ENCODE measurements around the gene RGS9. TPM values are rescaled to one million over a fixed set of nuclear protein-coding genes. Genes with fewer than 3 reads are reported as not detected.
"Not testable (repeated sequence)": the region's sequence is repeated elsewhere in the genome, so short reads cannot be mapped to it uniquely, and the experiment has no call there.

RGS9 gene
- total RNA-seq, 2 experiments from 2014 or later, result 1.6 to 1.8 TPM

GRCh38 chr17:65197201-65197600, 60.0 kb downstream of the RGS9 start:
- Mint-ChIP-seq H3K36me3 (ENCODE audit: low read depth) (no peaks in the 10 kb centered on the region), H3K4me1 (peaks cover 20% of the 10 kb centered on the region), H3K4me3 (no peak overlapping the region), H3K9me3 (ENCODE audit: low read depth) (no peaks in the 10 kb centered on the region), H3K27ac (no peak overlapping the region), H3K27me3 (no peaks in the 10 kb centered on the region)
- DNase-seq (no peak), ATAC-seq (no peak)
- intact Hi-C loops (cut with DNase I, micrococcal nuclease), result loop anchor here (5.0 to 10.0 kb wide), 5 partner anchors 75 to 352 kb away; no protein-coding TSS in a partner anchor
- CTCF ChIA-PET, result interaction anchor here (0.7 to 3.7 kb wide), 13 partner anchors 9 to 174 kb away, joined by 3 to 16 read pairs (median 4); partner anchors contain the start of gene RGS9
- POLR2A ChIA-PET, result no interaction called here

GRCh38 chr17:65198653-65199382, 61.6 kb downstream of the RGS9 start:
- no peaks in the 10 kb centered on the region for H3K36me3 Mint-ChIP-seq (ENCODE audit: low read depth)
- intact Hi-C loops (cut with DNase I, micrococcal nuclease), result loop anchor here (1.0 to 10.0 kb wide), 9 partner anchors 62 to 354 kb away; partner anchors contain the start of gene RGS9 (in 2 of the 2)
- ChIA-PET CTCF (interaction anchor here (0.7 to 3.7 kb wide), 17 partner anchors 10 to 260 kb away, joined by 3 to 16 read pairs (median 4); partner anchors contain the start of gene RGS9), POLR2A (interaction anchor here (0.6 kb wide), 1 partner anchor 127 kb away, joined by 3 read pairs; no protein-coding TSS in a partner anchor)
- H3K9me3 Mint-ChIP-seq (ENCODE audit: low read depth), result no peaks in the 10 kb centered on the region
- ATAC-seq (peak; percentile 70), DNase-seq (no peak)
- H3K27ac Mint-ChIP-seq, result no peak overlapping the region
- no peak overlapping the region for H3K4me3 Mint-ChIP-seq
- no peaks in the 10 kb centered on the region for H3K27me3 Mint-ChIP-seq
- peaks cover 15% of the 10 kb centered on the region for H3K4me1 Mint-ChIP-seq

GRCh38 chr17:65201331-65201730, 64.2 kb downstream of the RGS9 start:
- Mint-ChIP-seq H3K4me1 (peaks cover 4% of the 10 kb centered on the region), H3K9me3 (ENCODE audit: low read depth) (no peaks in the 10 kb centered on the region), H3K4me3 (no peak overlapping the region), H3K36me3 (ENCODE audit: low read depth) (no peaks in the 10 kb centered on the region), H3K27ac (no peak overlapping the region), H3K27me3 (no peaks in the 10 kb centered on the region)
- CTCF ChIA-PET, result interaction anchor here (0.6 to 1.2 kb wide), 3 partner anchors 15 to 151 kb away, joined by 3 to 4 read pairs (median 3); no protein-coding TSS in a partner anchor
- intact Hi-C loops (cut with DNase I, micrococcal nuclease), result no loop called here
- DNase-seq (no peak), ATAC-seq (no peak)
- POLR2A ChIA-PET, result interaction anchor here (0.6 kb wide), 1 partner anchor 226 kb away, joined by 3 read pairs; no protein-coding TSS in a partner anchor

GRCh38 chr17:65202844-65203571, 65.8 kb downstream of the RGS9 start:
- Mint-ChIP-seq H3K9me3 (ENCODE audit: low read depth) (no peaks in the 10 kb centered on the region), H3K27ac (no peak overlapping the region), H3K4me3 (no peak overlapping the region), H3K36me3 (ENCODE audit: low read depth) (no peaks in the 10 kb centered on the region), H3K4me1 (peaks cover 11% of the 10 kb centered on the region), H3K27me3 (no peaks in the 10 kb centered on the region)
- ChIA-PET POLR2A (no interaction called here), CTCF (interaction anchor here (0.7 to 1.2 kb wide), 2 partner anchors 17 to 26 kb away, joined by 3 to 4 read pairs; no protein-coding TSS in a partner anchor)
- no peak for DNase-seq
- intact Hi-C loops (cut with DNase I, micrococcal nuclease), result no loop called here
- ATAC-seq, result no peak

- intact Hi-C loops (cut with DNase I, micrococcal nuclease), result no loop called here
- DNase-seq (no peak), ATAC-seq (no peak)
- Mint-ChIP-seq H3K36me3 (ENCODE audit: low read depth) (no peaks in the 10 kb centered on the region), H3K4me3 (no peak overlapping the region), H3K27ac (no peak overlapping the region), H3K27me3 (no peaks in the 10 kb centered on the region), H3K9me3 (ENCODE audit: low read depth) (no peaks in the 10 kb centered on the region), H3K4me1 (peaks cover 11% of the 10 kb centered on the region)
- ChIA-PET CTCF (interaction anchor here (0.7 kb wide), 1 partner anchor 8 kb away, joined by 4 read pairs; no protein-coding TSS in a partner anchor), POLR2A (no interaction called here)
Measured at GRCh38 chr17:65204001-65204400, 66.8 kb downstream of the RGS9 start.

GRCh38 chr17:65205655-65206054, 68.5 kb downstream of the RGS9 start:
- DNase-seq (no peak), ATAC-seq (no peak)
- Mint-ChIP-seq H3K27me3 (no peaks in the 10 kb centered on the region), H3K27ac (no peak overlapping the region), H3K36me3 (ENCODE audit: low read depth) (no peaks in the 10 kb centered on the region), H3K4me3 (no peak overlapping the region), H3K4me1 (peaks cover 11% of the 10 kb centered on the region), H3K9me3 (ENCODE audit: low read depth) (no peaks in the 10 kb centered on the region)
- ChIA-PET CTCF (no interaction called here), POLR2A (no interaction called here)
- intact Hi-C loops (cut with DNase I, micrococcal nuclease), result no loop called here

GRCh38 chr17:65207448-65207847, 70.3 kb downstream of the RGS9 start:
- CTCF ChIA-PET, result interaction anchor here (1.2 kb wide), 1 partner anchor 10 kb away, joined by 3 read pairs; no protein-coding TSS in a partner anchor
- H3K4me1 Mint-ChIP-seq, result peaks cover 11% of the 10 kb centered on the region
- H3K27ac Mint-ChIP-seq; H3K36me3 Mint-ChIP-seq (ENCODE audit: low read depth); H3K9me3 Mint-ChIP-seq (ENCODE audit: low read depth); H3K4me3 Mint-ChIP-seq; H3K27me3 Mint-ChIP-seq; intact Hi-C loops (cut with DNase I, micrococcal nuclease): not testable (repeated sequence)
- POLR2A ChIA-PET, result interaction anchor here (0.7 kb wide), 1 partner anchor 222 kb away, joined by 3 read pairs; no protein-coding TSS in a partner anchor
- ATAC-seq (peak; percentile 87), DNase-seq (peak; percentile 28)

GRCh38 chr17:65208717-65209116, 71.5 kb downstream of the RGS9 start:
- Mint-ChIP-seq H3K4me3 (no peak overlapping the region), H3K27ac (no peak overlapping the region), H3K36me3 (ENCODE audit: low read depth) (no peaks in the 10 kb centered on the region), H3K4me1 (peaks cover 11% of the 10 kb centered on the region), H3K9me3 (ENCODE audit: low read depth) (no peaks in the 10 kb centered on the region), H3K27me3 (peaks cover 9% of the 10 kb centered on the region)
- CTCF ChIA-PET, result interaction anchor here (0.8 to 1.1 kb wide), 4 partner anchors 10 to 371 kb away, joined by 3 to 4 read pairs (median 4); no protein-coding TSS in a partner anchor
- no peak for DNase-seq
- intact Hi-C loops (cut with DNase I, micrococcal nuclease), result no loop called here
- POLR2A ChIA-PET, result no interaction called here
- no peak for ATAC-seq

- intact Hi-C loops (cut with DNase I, micrococcal nuclease), result no loop called here
- H3K4me1 Mint-ChIP-seq, result no peaks in the 10 kb centered on the region
- ChIA-PET CTCF (interaction anchor here (0.7 to 2.1 kb wide), 2 partner anchors 13 to 54 kb away, joined by 3 to 7 read pairs; no protein-coding TSS in a partner anchor), POLR2A (interaction anchor here (0.6 kb wide), 2 partner anchors 56 to 62 kb away, joined by 3 read pairs; no protein-coding TSS in a partner anchor)
- H3K27me3 Mint-ChIP-seq, result peaks cover 25% of the 10 kb centered on the region
- no peak overlapping the region for H3K4me3 Mint-ChIP-seq
- ATAC-seq, result no peak
- H3K27ac Mint-ChIP-seq, result no peak overlapping the region
- H3K9me3 Mint-ChIP-seq (ENCODE audit: low read depth), result no peaks in the 10 kb centered on the region
- H3K36me3 Mint-ChIP-seq (ENCODE audit: low read depth), result no peaks in the 10 kb centered on the region
- no peak for DNase-seq
Measured at GRCh38 chr17:65218261-65218660, 81.1 kb downstream of the RGS9 start.

GRCh38 chr17:65219124-65219523, 82.0 kb downstream of the RGS9 start:
- H3K36me3 Mint-ChIP-seq (ENCODE audit: low read depth), result no peaks in the 10 kb centered on the region
- ChIA-PET CTCF (interaction anchor here (0.7 to 2.1 kb wide), 2 partner anchors 13 to 54 kb away, joined by 3 to 7 read pairs; no protein-coding TSS in a partner anchor), POLR2A (interaction anchor here (0.6 kb wide), 1 partner anchor 63 kb away, joined by 3 read pairs; no protein-coding TSS in a partner anchor)
- no peak for DNase-seq
- H3K9me3 Mint-ChIP-seq (ENCODE audit: low read depth), result no peaks in the 10 kb centered on the region
- H3K4me1 Mint-ChIP-seq, result no peaks in the 10 kb centered on the region
- H3K27me3 Mint-ChIP-seq, result peaks cover 20% of the 10 kb centered on the region
- intact Hi-C loops (cut with DNase I, micrococcal nuclease), result no loop called here
- no peak overlapping the region for H3K27ac Mint-ChIP-seq
- ATAC-seq, result no peak
- H3K4me3 Mint-ChIP-seq, result no peak overlapping the region

- Mint-ChIP-seq H3K4me3 (no peak overlapping the region), H3K27ac (no peak overlapping the region), H3K9me3 (ENCODE audit: low read depth) (no peaks in the 10 kb centered on the region), H3K27me3 (peaks cover 18% of the 10 kb centered on the region), H3K36me3 (ENCODE audit: low read depth) (no peaks in the 10 kb centered on the region), H3K4me1 (no peaks in the 10 kb centered on the region)
- ATAC-seq, result no peak
- intact Hi-C loops (cut with DNase I, micrococcal nuclease), result no loop called here
- ChIA-PET CTCF (interaction anchor here (0.5 to 2.1 kb wide), 5 partner anchors 12 to 78 kb away, joined by 3 to 7 read pairs (median 4); no protein-coding TSS in a partner anchor), POLR2A (no interaction called here)
- no peak for DNase-seq
Measured at GRCh38 chr17:65219707-65220106, 82.5 kb downstream of the RGS9 start.
